Suppressor macrophage treated with lipopolysaccharide for 4 hours (primary cell): Measurements from ENCODE around the gene TAF11L5.
"Not testable (repeated sequence)": the region's sequence is repeated elsewhere in the genome, so short reads cannot be mapped to it uniquely, and the experiment has no call there.

Experiments
- DNase-seq: peaks from one replicate; pipeline ENCODE4 v3.0.0-alpha.2; 2020

TAF11L5 gene

DNA sequence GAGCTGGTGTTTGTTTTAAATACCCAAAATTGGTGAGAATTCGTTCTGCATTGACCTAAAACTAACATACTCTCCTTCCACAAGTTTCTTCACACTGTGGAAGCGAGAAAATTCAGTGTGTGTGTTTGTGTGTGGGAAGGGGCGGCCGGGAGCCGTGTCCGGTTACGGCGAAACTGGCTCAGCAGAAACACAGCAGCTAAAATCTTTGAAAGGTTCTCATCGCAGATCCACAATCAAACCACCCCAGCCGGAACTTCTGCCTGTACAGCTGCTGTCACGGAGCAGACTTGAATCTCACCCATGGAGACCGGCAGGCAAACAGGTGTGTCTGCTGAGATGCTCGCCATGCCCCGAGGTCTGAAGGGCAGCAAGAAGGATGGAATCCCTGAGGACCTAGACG lies at the start of gene TAF11L5:
TAF11L5 (plus strand) TSS at position 301 of the 400 bp plus-strand sequence.
- not testable (repeated sequence) for DNase-seq

GRCh38 chr5:17477043-17477442 lies 48.0 kb upstream of the TAF11L5 start:
- DNase-seq, result no peak

DNA sequence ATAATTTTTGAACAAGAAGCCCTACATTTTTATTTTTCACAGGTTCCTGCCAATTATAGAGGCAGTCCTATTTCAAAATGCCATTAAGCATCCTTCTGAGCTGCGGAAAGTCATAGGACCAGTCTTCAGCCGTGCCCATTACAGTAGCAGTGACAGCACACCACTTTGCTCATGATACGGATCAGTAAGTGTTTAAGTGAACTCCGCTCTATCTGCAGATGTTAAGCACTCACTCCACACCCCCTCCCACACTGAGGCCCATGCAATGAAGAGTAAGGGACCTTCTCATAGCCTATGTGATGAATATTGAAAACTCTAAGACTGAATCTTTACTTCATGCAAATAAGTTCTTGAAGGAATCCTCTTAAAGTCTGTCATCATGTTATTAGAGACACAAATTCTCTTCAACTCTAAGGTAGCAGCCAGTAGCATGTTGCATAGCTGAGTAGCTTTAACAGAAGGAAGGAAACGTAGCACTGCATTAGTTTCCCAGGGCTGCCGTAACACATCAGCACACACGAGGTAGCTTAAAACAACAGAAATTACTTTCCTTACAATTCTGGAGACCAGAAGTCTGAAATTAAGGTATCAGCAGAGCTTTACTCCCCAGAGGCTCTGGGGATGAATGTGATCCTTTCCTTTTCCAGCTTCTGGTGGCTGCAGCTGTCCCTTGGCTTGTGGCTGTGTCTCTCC lies 47.3 kb upstream of the TAF11L5 start:
- no peak for DNase-seq

GRCh38 chr5:17481378-17481777 lies 43.7 kb upstream of the TAF11L5 start:
- DNase-seq, result no peak

DNA sequence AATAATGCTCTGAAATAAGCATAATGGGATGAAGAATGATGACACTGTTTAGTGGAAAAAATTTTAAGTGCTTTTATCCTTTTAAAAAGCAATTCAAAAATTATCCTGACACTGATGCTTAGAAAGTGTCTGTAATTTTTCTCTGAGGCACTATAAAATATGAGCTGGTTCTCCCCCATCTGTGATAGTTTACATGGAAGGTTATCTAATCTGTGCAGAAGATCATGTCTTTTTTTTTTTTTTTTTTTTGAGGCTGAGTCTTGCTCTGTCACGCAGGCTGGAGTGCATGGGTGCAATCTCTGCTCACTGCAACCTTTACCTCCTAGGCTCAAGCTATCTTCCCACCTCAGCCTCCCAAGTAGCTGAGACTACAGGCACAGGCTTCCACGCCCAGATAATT lies 42.2 kb upstream of the TAF11L5 start:
- no peak for DNase-seq

GRCh38 chr5:17486464-17487173 lies 38.4 kb upstream of the TAF11L5 start:
- peak; percentile 3 for DNase-seq

- DNase-seq, result no peak
Observed at GRCh38 chr5:17487174-17487512, 37.9 kb upstream of the TAF11L5 start.

GRCh38 chr5:17491257-17491656 lies 33.8 kb upstream of the TAF11L5 start:
- not testable (repeated sequence) for DNase-seq

GRCh38 chr5:17492770-17493169 lies 32.3 kb upstream of the TAF11L5 start:
- no peak for DNase-seq

DNA sequence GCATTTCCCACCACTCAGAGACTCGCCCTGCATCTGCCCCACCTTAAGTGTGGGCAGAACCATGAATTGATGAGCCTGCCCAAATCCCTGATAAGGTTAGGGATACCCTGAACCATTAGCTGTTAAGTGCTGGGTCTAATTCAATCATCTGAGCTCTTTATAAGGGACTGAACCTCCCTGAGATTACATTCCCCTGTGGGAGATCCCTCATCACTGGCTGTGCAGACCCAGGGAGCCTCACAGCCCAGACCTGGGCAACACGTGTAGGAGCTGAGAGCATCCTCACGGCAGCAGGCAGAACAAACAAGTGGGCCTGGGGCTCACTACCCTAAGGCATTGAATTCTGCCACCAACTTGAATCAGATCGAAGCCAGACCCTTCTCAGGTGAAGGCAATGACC lies 27.6 kb upstream of the TAF11L5 start:
- no peak for DNase-seq

DNA sequence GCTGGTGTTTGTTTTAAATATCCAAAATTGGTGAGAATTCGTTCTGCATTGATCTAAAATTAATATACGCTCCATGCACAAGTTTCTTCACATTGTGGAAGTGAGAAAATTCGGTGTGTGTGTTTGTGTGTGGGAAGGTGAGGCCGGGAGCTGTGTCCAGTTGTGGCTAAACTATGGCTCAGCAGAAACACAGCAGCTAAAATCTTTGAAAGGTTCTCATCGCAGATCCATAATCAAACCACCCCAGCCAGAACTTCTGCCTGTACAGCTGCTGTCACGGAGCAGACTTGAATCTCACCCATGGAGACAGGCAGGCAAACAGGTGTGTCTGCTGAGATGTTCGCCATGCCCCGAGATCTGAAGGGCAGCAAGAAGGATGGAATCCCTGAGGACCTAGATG lies 27.1 kb upstream of the TAF11L5 start, which contains the start of gene TAF11L2:
TAF11L2 (plus strand) TSS at position 301 of the 400 bp plus-strand sequence.
- DNase-seq, result not testable (repeated sequence)

- DNase-seq, result no peak
Observed at GRCh38 chr5:17511775-17512325, 13.2 kb upstream of the TAF11L5 start.

DNA sequence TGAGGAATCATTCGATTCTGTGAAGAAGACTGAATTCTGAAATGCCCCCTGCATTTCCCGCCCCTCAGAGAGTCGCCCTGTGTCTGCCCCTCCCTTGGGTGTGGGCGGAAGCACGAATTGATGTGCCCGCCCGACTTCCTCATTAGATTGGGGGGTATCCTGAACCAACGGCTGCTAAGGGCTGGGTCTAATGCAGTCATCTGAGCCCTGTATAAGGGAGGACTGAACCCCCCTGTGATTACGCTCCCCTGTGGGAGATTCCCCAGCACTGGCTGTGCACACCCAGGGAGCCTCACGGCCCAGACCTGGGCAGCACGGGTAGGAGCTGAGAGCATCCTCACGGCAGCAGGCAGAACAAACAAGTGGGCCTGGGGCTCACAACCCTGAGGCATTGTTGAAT lies 7.5 kb upstream of the TAF11L5 start:
- DNase-seq, result not testable (repeated sequence)

- DNase-seq, result not testable (repeated sequence)
Observed at GRCh38 chr5:17518067-17518466, 7.0 kb upstream of the TAF11L5 start, which contains the start of gene TAF11L3. Gene TAF11L3 (plus strand): TSS chr5:17518367.

GRCh38 chr5:17519508-17519907 lies 5.5 kb upstream of the TAF11L5 start:
- not testable (repeated sequence) for DNase-seq

- not testable (repeated sequence) for DNase-seq
Observed at GRCh38 chr5:17521501-17521900, 3.5 kb upstream of the TAF11L5 start, which contains the start of gene TAF11L4. Gene TAF11L4 (plus strand): TSS chr5:17521801.

DNA sequence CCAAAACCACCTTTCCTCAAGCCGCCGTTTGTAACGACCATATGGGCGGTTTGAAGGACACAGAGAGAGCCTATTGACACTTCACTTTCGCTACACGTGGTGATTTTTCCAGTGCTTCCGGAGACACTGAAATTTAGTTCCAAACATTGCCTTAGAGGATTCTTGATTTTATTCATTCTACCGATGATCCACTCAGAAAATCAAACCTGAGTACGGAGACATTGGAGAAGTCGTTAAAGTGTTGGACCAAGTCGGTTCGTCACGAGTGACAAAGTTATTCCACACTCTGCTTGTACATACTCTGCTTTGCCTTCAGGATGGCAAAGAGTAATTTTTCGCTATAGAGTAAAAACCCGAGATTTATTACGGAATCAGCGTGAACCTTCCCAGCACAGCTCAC lies 1.5 kb downstream of the TAF11L5 start:
- DNase-seq, result not testable (repeated sequence)

DNA sequence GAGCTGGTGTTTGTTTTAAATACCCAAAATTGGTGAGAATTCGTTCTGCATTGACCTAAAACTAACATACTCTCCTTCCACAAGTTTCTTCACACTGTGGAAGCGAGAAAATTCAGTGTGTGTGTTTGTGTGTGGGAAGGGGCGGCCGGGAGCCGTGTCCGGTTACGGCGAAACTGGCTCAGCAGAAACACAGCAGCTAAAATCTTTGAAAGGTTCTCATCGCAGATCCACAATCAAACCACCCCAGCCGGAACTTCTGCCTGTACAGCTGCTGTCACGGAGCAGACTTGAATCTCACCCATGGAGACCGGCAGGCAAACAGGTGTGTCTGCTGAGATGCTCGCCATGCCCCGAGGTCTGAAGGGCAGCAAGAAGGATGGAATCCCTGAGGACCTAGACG lies 3.3 kb downstream of the TAF11L5 start, which contains the start of gene TAF11L6:
TAF11L6 (plus strand) TSS at position 301 of the 400 bp plus-strand sequence.
- not testable (repeated sequence) for DNase-seq
